ENCODE results near the gene STYX.
A peak's percentile ranks its signal among the peaks of the same experiment; 100 is the strongest.

Gene STYX

GRCh38 chr14:52790756-52791222 is 60.8 kb downstream of the STYX start:
- peak in 1 of 4 experiments; percentile 54 for DNase-seq

DNA sequence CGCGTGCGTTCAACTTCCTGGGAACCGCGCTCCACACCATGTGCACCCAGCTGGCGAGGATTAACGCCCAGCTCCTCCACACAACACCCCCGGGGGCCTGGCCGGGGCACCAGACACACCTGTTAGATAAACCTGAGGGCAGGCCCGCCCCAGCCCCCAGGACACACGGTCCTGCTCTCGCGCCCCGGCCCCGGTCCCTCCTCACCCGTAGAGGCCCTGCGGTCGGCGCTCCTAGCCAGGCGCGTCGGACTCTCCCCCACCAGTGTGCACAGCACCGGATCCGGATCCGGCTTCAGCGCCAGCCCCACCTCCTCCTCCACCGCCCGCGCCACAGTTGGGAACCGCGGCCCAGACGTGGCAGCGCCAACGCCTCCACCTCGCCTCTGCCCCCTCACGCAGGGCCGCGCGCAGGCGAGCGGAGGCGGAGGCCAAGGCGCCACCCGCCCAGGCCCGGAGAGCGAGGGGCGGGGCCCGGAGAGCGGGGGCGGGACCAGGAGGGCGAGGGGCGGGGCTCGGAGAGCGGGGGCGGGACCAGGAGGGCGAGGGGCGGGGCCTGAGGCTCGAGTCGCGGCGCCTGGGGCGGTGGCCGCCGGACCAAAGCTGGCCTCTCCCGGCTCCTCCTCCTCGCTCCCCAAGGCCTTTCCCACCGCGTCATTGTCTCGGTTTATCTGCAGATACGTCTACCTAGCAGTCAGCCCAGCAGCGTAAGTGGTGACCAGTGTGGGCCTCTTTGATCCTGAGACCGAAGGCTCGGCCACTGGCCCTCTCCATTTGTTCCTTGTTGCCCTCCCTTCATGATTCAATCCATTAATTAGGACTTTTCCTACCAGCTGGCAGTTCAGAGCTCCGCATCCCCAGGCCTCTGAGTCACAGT is 61.5 kb downstream of the STYX start, which contains the start of gene GNPNAT1:
TSS of gene GNPNAT1 (minus strand) at position 385 of the 874 bp plus-strand sequence. CDS start 6,957 bp downstream, outside the sequence.
- DNase-seq = peak; percentile 84 to 96 (median 89)

DNA sequence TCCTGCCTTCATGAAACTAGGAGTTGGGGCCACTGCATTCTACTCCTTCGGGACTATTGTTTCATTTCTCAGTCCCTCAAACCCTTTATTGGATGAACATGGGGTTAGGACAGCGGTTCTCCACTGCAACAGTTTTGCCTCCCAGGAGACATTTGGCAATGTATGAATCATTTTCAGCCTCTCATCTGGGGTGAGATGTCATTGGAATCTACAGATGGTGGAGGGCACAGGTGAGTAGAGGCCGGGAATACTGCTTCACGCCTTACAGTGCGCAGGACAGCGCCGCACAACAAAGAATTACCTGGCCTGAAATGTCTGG is 62.1 kb downstream of the STYX start:
- no peak for DNase-seq

- no peak for DNase-seq
Measured at GRCh38 chr14:52793061-52793460, 63.1 kb downstream of the STYX start.

GRCh38 chr14:52797653-52798052 is 67.7 kb downstream of the STYX start:
- DNase-seq = no peak

GRCh38 chr14:52798826-52799225 is 68.9 kb downstream of the STYX start:
- DNase-seq = no peak

GRCh38 chr14:52801014-52801712 is 71.2 kb downstream of the STYX start:
- peak; percentile 13 to 61 (median 32) for DNase-seq

DNA sequence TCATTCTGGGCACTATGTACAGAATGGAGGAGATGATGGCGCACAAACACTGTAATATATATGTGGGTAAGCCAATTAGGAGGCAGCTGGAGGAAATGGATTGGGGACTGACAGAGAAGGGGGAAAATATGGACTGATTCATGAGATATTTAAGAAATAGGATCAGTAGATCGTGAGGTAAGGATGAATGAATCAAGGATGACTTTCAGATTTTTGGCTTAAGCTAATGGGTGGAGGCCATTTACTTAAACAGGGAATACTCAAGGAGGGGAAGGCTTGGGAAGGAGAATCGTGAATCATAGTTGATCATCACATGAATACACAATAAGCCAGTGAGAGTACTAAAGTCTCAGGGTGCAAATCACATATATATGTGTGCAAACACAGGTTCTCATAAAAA is 72.6 kb downstream of the STYX start:
- DNase-seq = no peak

- DNase-seq = no peak
Measured at GRCh38 chr14:52806115-52806514, 76.1 kb downstream of the STYX start.

GRCh38 chr14:52808101-52808500 is 78.1 kb downstream of the STYX start:
- DNase-seq = no peak

DNA sequence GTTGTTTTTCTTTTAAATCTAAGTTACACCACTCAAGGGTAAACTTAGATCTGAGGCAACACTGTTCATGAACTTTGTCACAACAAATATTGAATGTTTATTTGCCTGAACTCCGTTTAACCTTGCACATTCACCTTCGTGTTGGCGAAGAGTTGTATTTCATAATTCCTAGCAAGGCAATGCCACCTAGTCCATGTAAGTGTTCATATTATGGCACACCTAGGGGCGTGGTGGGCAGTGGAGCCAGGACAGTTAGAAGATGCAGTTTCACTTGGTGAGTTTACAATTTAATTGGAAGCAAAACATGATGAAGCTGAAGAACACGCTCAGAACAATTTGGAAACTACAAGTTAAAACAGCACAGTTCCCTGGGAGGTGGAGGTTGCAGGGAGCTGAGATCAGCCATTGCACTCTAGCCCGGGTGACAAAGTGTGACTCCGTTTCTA is 91.9 kb downstream of the STYX start:
- DNase-seq = no peak

DNA sequence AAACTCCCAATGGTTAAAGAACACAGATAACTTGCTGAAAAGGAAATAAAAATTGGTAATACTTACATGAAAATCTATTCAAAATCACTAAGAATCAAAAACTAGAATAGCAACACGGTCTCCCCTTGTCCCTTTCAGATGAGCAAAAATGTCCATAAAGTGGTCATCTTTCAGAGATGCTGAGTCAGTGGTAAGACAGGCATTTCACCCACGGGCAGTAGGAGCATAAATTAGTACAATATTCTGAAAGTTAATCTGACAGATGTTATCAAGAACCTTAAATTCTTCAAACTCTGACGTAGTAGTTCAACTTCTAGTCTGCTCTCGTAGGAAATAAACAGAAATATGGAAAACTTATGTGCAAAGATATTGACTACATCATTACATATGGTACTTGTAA is 94.5 kb downstream of the STYX start:
- no peak for DNase-seq
